ENCODE data around the gene PPM1L.

DNA sequence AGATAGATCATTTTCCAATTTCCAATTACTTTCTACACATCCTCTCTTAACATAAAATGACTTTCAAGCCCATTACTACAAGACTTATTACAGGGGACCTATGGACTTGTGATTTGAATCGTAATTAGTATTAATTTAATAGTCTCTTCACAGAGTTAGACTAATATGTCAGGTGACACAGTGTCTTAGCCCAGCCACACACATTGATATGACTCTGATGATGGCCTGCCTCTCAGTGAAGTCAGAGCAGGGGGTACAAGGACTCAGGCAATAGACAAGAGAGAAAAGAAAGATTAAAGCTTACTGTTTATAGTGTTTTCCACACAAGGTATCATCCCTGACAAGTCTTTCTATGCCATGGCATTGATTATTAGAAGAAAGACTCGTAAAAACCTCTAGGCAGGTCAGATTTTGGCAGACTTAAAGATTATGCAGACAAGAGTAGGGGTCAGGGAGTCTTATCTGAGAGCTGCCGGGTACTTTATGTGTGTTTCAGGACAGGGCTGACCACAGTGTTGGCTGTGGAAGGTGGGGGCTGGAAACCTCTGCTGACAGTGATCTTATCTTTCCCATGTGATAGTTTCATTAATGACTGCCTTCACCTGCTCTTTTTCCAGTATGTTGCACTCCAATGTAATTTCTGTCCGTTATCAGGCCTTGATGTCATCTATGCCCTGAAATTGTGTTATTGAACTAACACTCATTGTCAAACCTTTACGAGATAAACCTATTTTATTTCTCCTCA, 299.0 kb downstream of the PPM1L start:
- TF ChIP-seq, protein P1, sequence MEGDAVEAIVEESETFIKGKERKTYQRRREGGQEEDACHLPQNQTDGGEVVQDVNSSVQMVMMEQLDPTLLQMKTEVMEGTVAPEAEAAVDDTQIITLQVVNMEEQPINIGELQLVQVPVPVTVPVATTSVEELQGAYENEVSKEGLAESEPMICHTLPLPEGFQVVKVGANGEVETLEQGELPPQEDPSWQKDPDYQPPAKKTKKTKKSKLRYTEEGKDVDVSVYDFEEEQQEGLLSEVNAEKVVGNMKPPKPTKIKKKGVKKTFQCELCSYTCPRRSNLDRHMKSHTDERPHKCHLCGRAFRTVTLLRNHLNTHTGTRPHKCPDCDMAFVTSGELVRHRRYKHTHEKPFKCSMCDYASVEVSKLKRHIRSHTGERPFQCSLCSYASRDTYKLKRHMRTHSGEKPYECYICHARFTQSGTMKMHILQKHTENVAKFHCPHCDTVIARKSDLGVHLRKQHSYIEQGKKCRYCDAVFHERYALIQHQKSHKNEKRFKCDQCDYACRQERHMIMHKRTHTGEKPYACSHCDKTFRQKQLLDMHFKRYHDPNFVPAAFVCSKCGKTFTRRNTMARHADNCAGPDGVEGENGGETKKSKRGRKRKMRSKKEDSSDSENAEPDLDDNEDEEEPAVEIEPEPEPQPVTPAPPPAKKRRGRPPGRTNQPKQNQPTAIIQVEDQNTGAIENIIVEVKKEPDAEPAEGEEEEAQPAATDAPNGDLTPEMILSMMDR (optimal IDR thresholded peaks at IDR 0.05 in 1 of 3, IDR thresholded peaks at IDR 0.05 in 1 of 3, conservative IDR thresholded peaks at IDR 0.05 in 1 of 3; ENCODE audit: extremely low read depth in 1 of 3, insufficient read depth in 2 of 3, low read length in 3 of 3): no peak
- no peak for TF ChIP-seq EZH2 (IDR thresholded peaks at IDR 0.05; ENCODE audit: low read length)

All from keratinocyte (primary cell).